T-cell (primary cell): Measurements from ENCODE around the gene SHROOM3. TPM values are rescaled to one million over a fixed set of nuclear protein-coding genes. Genes with fewer than 3 reads are reported as not detected.

Experiments used
- ATAC-seq, 4 experiments: fragments of 200-7000 bp in 3 of 4; fragments of 150-1000 bp in 1 of 4; cut with Tn5 transposase; replicated peaks in 1 of 4; 1 replicate in 3 of 4; 2 replicates in 1 of 4; pipeline ENCODE4 v1.10.0; 2021; ENCODE audit warnings: moderate library complexity in 3 of 4, mild to moderate bottlenecking in 2 of 4, moderate number of reproducible peaks in 1 of 4
- CTCF ChIA-PET, 2 donors: fragments of 300-600 bp; sonication (Branson Sonifier 250); formaldehyde crosslinking; loops; one replicate each; lab custom pipeline; 2022; ENCODE audit warnings: antibody characterized with exemption in 2 of 2; lab: Charles Lee
- POLR2A ChIA-PET, 2 donors: fragments of 300-600 bp; sonication (Branson Sonifier 250); formaldehyde crosslinking; loops; one replicate each; lab custom pipeline; 2022; ENCODE audit warnings: antibody characterized with exemption in 2 of 2; lab: Charles Lee
- DNase-seq, 35 experiments: peaks; one replicate each; pipeline versions ENCODE4 v3.0.0 to v3.0.0-alpha.2; 2013 to 2023
- H3K27ac ChIP-seq: one replicate; pipeline ENCODE4 v1.5.1; 2013; ENCODE audit warnings: low read length
- H3K27me3 ChIP-seq, 2 experiments: replicated peaks in 1 of 2; 1 replicate in 1 of 2; 2 replicates in 1 of 2; pipeline versions ENCODE4 v1.6.1 to v1.7.0; 2013; ENCODE audit warnings: low read length in 1 of 2, mixed read lengths in 1 of 2; ENCODE audit not compliant: control insufficient read depth in 2 of 2, insufficient read depth in 2 of 2; ENCODE audit errors: extremely low read depth in 1 of 2
- H3K36me3 ChIP-seq, 2 donors: 1 replicate in 1 of 2; 2 replicates in 1 of 2; pipeline versions ENCODE4 v1.6.1 to v1.7.0; 2013; ENCODE audit warnings: low read length in 1 of 2; ENCODE audit not compliant: control insufficient read depth in 2 of 2, insufficient read depth in 1 of 2; ENCODE audit errors: extremely low read depth in 1 of 2
- H3K4me1 ChIP-seq, 2 experiments: 1 replicate in 1 of 2; 2 replicates in 1 of 2; pipeline versions ENCODE4 v1.6.1 to v1.7.0; 2013; ENCODE audit warnings: low read length in 2 of 2, mixed read lengths in 1 of 2; ENCODE audit not compliant: insufficient read depth in 2 of 2, control insufficient read depth in 1 of 2; ENCODE audit errors: extremely low read depth in 1 of 2
- H3K4me3 ChIP-seq, 2 donors: 1 replicate in 1 of 2; 2 replicates in 1 of 2; pipeline versions ENCODE4 v1.5.1 to v1.7.0; 2013; ENCODE audit warnings: mild to moderate bottlenecking in 2 of 2, low read length in 1 of 2, moderate library complexity in 1 of 2; ENCODE audit not compliant: control insufficient read depth in 1 of 2; ENCODE audit errors: extremely low read depth in 1 of 2
- H3K9me3 ChIP-seq: 2 replicates; pipeline ENCODE4 v1.7.0; 2013
- H3K27ac Mint-ChIP-seq, 2 donors: one replicate each; pipeline ENCODE4 v1.8.0; 2020 to 2021; ENCODE audit warnings: mild to moderate bottlenecking in 2 of 2, mixed read lengths in 2 of 2
- H3K27me3 Mint-ChIP-seq, 2 donors: one replicate each; pipeline ENCODE4 v1.8.0; 2021 to 2022; ENCODE audit warnings: mixed read lengths in 2 of 2
- H3K36me3 Mint-ChIP-seq: one replicate; pipeline ENCODE4 v1.8.0; 2021; ENCODE audit warnings: mixed read lengths
- H3K4me1 Mint-ChIP-seq, 3 donors: one replicate each; pipeline ENCODE4 v1.8.0; 2020 to 2022; ENCODE audit warnings: mixed read lengths in 3 of 3, mild to moderate bottlenecking in 1 of 3
- H3K4me3 Mint-ChIP-seq, 3 donors: one replicate each; pipeline ENCODE4 v1.8.0; 2020 to 2022; ENCODE audit warnings: mild to moderate bottlenecking in 3 of 3, mixed read lengths in 3 of 3, moderate library complexity in 3 of 3
- H3K9me3 Mint-ChIP-seq, 3 donors: one replicate each; pipeline ENCODE4 v1.8.0; 2020 to 2022; ENCODE audit warnings: mixed read lengths in 3 of 3
- WGBS: methylation state at CpG from one replicate; pipeline ENCODE4 v1.1.5; 2013; ENCODE audit warnings: missing lambda C conversion rate; ENCODE audit not compliant: insufficient coverage; 5-methylcytosine and 5-hydroxymethylcytosine counted together
- total RNA-seq, 35 experiments: library from RNA in 6 of 35; stranded (reverse) in 6 of 35; fragments of 120-200 nt in 1 of 35; gene quantifications; one replicate each; pipeline versions ENCODE4 v1.2.1 to v1.2.4 and lab custom pipeline; 2013 to 2026

SHROOM3 gene
- total RNA-seq, 5 donors from 2014 or later (not counting 1 experiment from before 2014, with no cell fraction given), result 0.22 to 1.1 (median 0.33) TPM; not detected in 2

GRCh38 chr4:76562836-76563453 is 127.9 kb downstream of the SHROOM3 start:
- CTCF ChIA-PET, result interaction anchor here in 1 of 2 donors (0.6 kb wide), 1 partner anchor 135 kb away, joined by 3 read pairs; no protein-coding TSS in a partner anchor
- Histone ChIP-seq H3K27me3 (no peaks in the 10 kb centered on the region), H3K27ac (no peak overlapping the region), H3K9me3 (no peaks in the 10 kb centered on the region), H3K4me1 (no peaks in the 10 kb centered on the region), H3K4me3 (no peak overlapping the region), H3K36me3 (no peaks in the 10 kb centered on the region)
- ATAC-seq (no peak), DNase-seq (no peak)
- POLR2A ChIA-PET, result no interaction called here
- 79% methylated on average over 3 of the region's 4 CpGs for WGBS
- Mint-ChIP-seq H3K4me1 (no peaks in the 10 kb centered on the region), H3K36me3 (no peaks in the 10 kb centered on the region), H3K4me3 (no peak overlapping the region), H3K27ac (no peak overlapping the region), H3K27me3 (peaks cover 4 to 7% of the 10 kb centered on the region in 2 donors), H3K9me3 (no peaks in the 10 kb centered on the region)

- no peaks in the 10 kb centered on the region for H3K36me3 ChIP-seq
- Mint-ChIP-seq H3K4me1 (no peaks in the 10 kb centered on the region), H3K27me3 (peaks cover 4 to 11% of the 10 kb centered on the region in 2 donors), H3K9me3 (no peaks in the 10 kb centered on the region), H3K4me3 (no peak overlapping the region), H3K27ac (no peak overlapping the region), H3K36me3 (no peaks in the 10 kb centered on the region)
- no peaks in the 10 kb centered on the region for H3K4me1 ChIP-seq
- POLR2A ChIA-PET, result no interaction called here
- 69% methylated on average over 4 of the region's 7 CpGs for WGBS
- no peak overlapping the region for H3K27ac ChIP-seq
- H3K4me3 ChIP-seq, result no peak overlapping the region
- no peaks in the 10 kb centered on the region for H3K9me3 ChIP-seq
- DNase-seq (no peak), ATAC-seq (no peak)
- H3K27me3 ChIP-seq, result no peaks in the 10 kb centered on the region
- CTCF ChIA-PET, result interaction anchor here in 1 of 2 donors (0.6 kb wide), 1 partner anchor 135 kb away, joined by 3 read pairs; no protein-coding TSS in a partner anchor
These were observed 128.6 kb downstream of the SHROOM3 start for GRCh38 chr4:76563454-76564122.

- Mint-ChIP-seq H3K27ac (no peak overlapping the region), H3K36me3 (no peaks in the 10 kb centered on the region), H3K4me3 (no peak overlapping the region), H3K9me3 (no peaks in the 10 kb centered on the region), H3K4me1 (no peaks in the 10 kb centered on the region), H3K27me3 (peaks cover 4 to 12% of the 10 kb centered on the region in 2 donors)
- no peak overlapping the region for H3K4me3 ChIP-seq
- no CpG with 5 or more reads among the region's 4 CpGs for WGBS
- ChIA-PET POLR2A (no interaction called here), CTCF (no interaction called here)
- ATAC-seq (no peak), DNase-seq (no peak)
- H3K4me1 ChIP-seq, result no peaks in the 10 kb centered on the region
- no peaks in the 10 kb centered on the region for H3K9me3 ChIP-seq
- no peaks in the 10 kb centered on the region for H3K27me3 ChIP-seq
- no peak overlapping the region for H3K27ac ChIP-seq
- H3K36me3 ChIP-seq, result no peaks in the 10 kb centered on the region
These were observed 129.3 kb downstream of the SHROOM3 start for GRCh38 chr4:76564123-76564915.

- POLR2A ChIA-PET, result no interaction called here
- H3K27me3 Mint-ChIP-seq, result peaks cover 7 to 16% of the 10 kb centered on the region in 2 donors
- CTCF ChIA-PET, result no interaction called here
These were observed 133.2 kb downstream of the SHROOM3 start for GRCh38 chr4:76568262-76568661.

GRCh38 chr4:76569225-76569624 is 134.2 kb downstream of the SHROOM3 start:
- H3K4me1 Mint-ChIP-seq, result no peaks in the 10 kb centered on the region
- POLR2A ChIA-PET, result no interaction called here

More at GRCh38 chr4:76568262-76568661, 133.2 kb downstream of the SHROOM3 start:
- Histone ChIP-seq H3K9me3 (no peaks in the 10 kb centered on the region), H3K4me1 (no peaks in the 10 kb centered on the region), H3K27ac (no peak overlapping the region), H3K36me3 (no peaks in the 10 kb centered on the region), H3K4me3 (no peak overlapping the region), H3K27me3 (no peaks in the 10 kb centered on the region)
- Mint-ChIP-seq H3K4me1 (no peaks in the 10 kb centered on the region), H3K27ac (no peak overlapping the region), H3K36me3 (no peaks in the 10 kb centered on the region), H3K4me3 (no peak overlapping the region), H3K9me3 (no peaks in the 10 kb centered on the region)
- no peak for DNase-seq
- no peak for ATAC-seq
- 80% methylated on average over 2 of the region's 5 CpGs for WGBS

GRCh38 chr4:76569706-76570105 is 134.7 kb downstream of the SHROOM3 start:
- H3K9me3 ChIP-seq, result no peaks in the 10 kb centered on the region
- DNase-seq (no peak), ATAC-seq (no peak)
- CTCF ChIA-PET, result no interaction called here
- no peak overlapping the region for H3K27ac ChIP-seq
- WGBS, result no CpG with 5 or more reads among the region's 4 CpGs
- POLR2A ChIA-PET, result no interaction called here
- Mint-ChIP-seq H3K36me3 (no peaks in the 10 kb centered on the region), H3K4me3 (no peak overlapping the region), H3K9me3 (no peaks in the 10 kb centered on the region), H3K27ac (no peak overlapping the region), H3K27me3 (peaks cover 16 to 24% of the 10 kb centered on the region in 2 donors), H3K4me1 (no peaks in the 10 kb centered on the region)
- no peaks in the 10 kb centered on the region for H3K36me3 ChIP-seq
- no peaks in the 10 kb centered on the region for H3K4me1 ChIP-seq
- H3K4me3 ChIP-seq, result no peak overlapping the region
- no peaks in the 10 kb centered on the region for H3K27me3 ChIP-seq

More at GRCh38 chr4:76569225-76569624, 134.2 kb downstream of the SHROOM3 start:
- H3K36me3 Mint-ChIP-seq, result no peaks in the 10 kb centered on the region
- no peaks in the 10 kb centered on the region for H3K36me3 ChIP-seq
- no peak overlapping the region for H3K4me3 Mint-ChIP-seq
- WGBS, result 75% methylated on average over 3 of the region's 3 CpGs
- H3K27me3 Mint-ChIP-seq, result peaks cover 12 to 19% of the 10 kb centered on the region in 2 donors
- H3K4me1 ChIP-seq, result no peaks in the 10 kb centered on the region
- no peaks in the 10 kb centered on the region for H3K9me3 ChIP-seq
- H3K27ac Mint-ChIP-seq, result no peak overlapping the region
- ATAC-seq (no peak), DNase-seq (no peak)
- CTCF ChIA-PET, result no interaction called here
- H3K4me3 ChIP-seq, result no peak overlapping the region
- H3K27ac ChIP-seq, result no peak overlapping the region
- no peaks in the 10 kb centered on the region for H3K27me3 ChIP-seq
- H3K9me3 Mint-ChIP-seq, result no peaks in the 10 kb centered on the region
